ENCODE measurements around the gene WDR37.

DNA sequence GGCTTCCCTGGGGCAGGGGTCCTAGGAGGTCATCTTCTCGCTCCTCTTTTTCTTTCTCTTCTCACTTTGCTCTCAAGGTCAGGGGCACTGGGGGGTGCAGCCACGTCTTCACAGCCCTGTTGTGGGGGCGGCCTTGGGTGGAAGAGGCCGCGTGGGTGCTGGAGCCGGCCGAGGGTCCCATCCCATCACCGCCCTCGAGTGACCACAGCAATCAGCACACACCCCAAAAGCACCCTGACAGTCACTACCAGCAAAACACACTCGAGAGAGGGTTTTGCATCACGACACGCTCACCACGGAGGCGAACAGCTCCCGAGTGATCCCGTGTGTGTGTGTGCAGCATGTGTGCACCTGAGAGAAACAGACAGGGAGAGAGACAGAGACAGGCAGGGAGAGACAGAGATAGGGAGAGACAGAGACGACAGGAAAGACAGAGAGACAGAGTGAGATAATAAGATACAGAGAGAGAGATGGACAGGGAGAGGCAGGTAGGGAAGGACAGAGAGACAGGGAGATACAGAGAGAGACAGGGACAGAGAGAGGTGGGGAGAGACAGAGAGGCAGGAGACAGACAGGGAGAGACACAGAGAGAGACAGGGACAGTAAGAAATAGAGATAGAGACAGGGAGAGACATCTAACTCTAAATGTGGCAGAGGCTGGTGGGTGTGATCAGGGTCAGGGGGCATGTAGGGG is 100.9 kb downstream of the WDR37 start:
- TF ChIP-seq RBM14 (IDR thresholded peaks at IDR 0.05; ENCODE audit: borderline replicate concordance, insufficient read depth, low read depth, low read length) (no peak), EZH2 (IDR thresholded peaks at IDR 0.05; ENCODE audit: borderline replicate concordance, low read depth, low read length) (no peak)
- TF ChIP-seq, protein P1, sequence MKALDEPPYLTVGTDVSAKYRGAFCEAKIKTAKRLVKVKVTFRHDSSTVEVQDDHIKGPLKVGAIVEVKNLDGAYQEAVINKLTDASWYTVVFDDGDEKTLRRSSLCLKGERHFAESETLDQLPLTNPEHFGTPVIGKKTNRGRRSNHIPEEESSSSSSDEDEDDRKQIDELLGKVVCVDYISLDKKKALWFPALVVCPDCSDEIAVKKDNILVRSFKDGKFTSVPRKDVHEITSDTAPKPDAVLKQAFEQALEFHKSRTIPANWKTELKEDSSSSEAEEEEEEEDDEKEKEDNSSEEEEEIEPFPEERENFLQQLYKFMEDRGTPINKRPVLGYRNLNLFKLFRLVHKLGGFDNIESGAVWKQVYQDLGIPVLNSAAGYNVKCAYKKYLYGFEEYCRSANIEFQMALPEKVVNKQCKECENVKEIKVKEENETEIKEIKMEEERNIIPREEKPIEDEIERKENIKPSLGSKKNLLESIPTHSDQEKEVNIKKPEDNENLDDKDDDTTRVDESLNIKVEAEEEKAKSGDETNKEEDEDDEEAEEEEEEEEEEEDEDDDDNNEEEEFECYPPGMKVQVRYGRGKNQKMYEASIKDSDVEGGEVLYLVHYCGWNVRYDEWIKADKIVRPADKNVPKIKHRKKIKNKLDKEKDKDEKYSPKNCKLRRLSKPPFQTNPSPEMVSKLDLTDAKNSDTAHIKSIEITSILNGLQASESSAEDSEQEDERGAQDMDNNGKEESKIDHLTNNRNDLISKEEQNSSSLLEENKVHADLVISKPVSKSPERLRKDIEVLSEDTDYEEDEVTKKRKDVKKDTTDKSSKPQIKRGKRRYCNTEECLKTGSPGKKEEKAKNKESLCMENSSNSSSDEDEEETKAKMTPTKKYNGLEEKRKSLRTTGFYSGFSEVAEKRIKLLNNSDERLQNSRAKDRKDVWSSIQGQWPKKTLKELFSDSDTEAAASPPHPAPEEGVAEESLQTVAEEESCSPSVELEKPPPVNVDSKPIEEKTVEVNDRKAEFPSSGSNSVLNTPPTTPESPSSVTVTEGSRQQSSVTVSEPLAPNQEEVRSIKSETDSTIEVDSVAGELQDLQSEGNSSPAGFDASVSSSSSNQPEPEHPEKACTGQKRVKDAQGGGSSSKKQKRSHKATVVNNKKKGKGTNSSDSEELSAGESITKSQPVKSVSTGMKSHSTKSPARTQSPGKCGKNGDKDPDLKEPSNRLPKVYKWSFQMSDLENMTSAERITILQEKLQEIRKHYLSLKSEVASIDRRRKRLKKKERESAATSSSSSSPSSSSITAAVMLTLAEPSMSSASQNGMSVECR (CRISPR knock-in tag; IDR thresholded peaks at IDR 0.05), result no peak
- TF ChIP-seq, protein P2, sequence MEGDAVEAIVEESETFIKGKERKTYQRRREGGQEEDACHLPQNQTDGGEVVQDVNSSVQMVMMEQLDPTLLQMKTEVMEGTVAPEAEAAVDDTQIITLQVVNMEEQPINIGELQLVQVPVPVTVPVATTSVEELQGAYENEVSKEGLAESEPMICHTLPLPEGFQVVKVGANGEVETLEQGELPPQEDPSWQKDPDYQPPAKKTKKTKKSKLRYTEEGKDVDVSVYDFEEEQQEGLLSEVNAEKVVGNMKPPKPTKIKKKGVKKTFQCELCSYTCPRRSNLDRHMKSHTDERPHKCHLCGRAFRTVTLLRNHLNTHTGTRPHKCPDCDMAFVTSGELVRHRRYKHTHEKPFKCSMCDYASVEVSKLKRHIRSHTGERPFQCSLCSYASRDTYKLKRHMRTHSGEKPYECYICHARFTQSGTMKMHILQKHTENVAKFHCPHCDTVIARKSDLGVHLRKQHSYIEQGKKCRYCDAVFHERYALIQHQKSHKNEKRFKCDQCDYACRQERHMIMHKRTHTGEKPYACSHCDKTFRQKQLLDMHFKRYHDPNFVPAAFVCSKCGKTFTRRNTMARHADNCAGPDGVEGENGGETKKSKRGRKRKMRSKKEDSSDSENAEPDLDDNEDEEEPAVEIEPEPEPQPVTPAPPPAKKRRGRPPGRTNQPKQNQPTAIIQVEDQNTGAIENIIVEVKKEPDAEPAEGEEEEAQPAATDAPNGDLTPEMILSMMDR (IDR thresholded peaks at IDR 0.05 in 2 of 3, conservative IDR thresholded peaks at IDR 0.05 in 1 of 3; ENCODE audit: insufficient read depth in 2 of 3, low read depth in 1 of 3, low read length in 3 of 3), result no peak
- TF ChIP-seq, protein P3, sequence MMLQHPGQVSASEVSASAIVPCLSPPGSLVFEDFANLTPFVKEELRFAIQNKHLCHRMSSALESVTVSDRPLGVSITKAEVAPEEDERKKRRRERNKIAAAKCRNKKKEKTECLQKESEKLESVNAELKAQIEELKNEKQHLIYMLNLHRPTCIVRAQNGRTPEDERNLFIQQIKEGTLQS (IDR thresholded peaks at IDR 0.05), result no peak
- TF ChIP-seq, protein P3 (CRISPR knock-in tag; conservative IDR thresholded peaks at IDR 0.05), result no peak

Data from K562 (cell line).